HepG2 (cell line): ENCODE measurements around the gene TTC38. TPM values are rescaled to one million over a fixed set of nuclear protein-coding genes. Genes with fewer than 3 reads are reported as not detected.

Experiments
- BCL3 ChIP-seq: sonication (generic); formaldehyde crosslinking; IDR thresholded peaks from 2 replicates; pipeline ENCODE4 v1.5.1; 2020; ENCODE audit warnings: mild to moderate bottlenecking, missing genetic modification reagents, moderate library complexity
- E2F1 ChIP-seq: sonication (generic); formaldehyde crosslinking; IDR thresholded peaks from 2 replicates; pipeline ENCODE4 v1.5.0; 2020; ENCODE audit warnings: missing genetic modification reagents
- GFI1 ChIP-seq: sonication (generic); formaldehyde crosslinking; IDR thresholded peaks from 2 replicates; pipeline ENCODE4 v1.5.0; 2020; ENCODE audit warnings: missing genetic modification reagents, mild to moderate bottlenecking, borderline replicate concordance
- GLMP ChIP-seq: sonication (generic); formaldehyde crosslinking; IDR thresholded peaks from 2 replicates; pipeline ENCODE4 v1.9.0; 2021; ENCODE audit warnings: missing genetic modification reagents, mild to moderate bottlenecking, borderline replicate concordance
- HNRNPH1 ChIP-seq: fragments of 200-400 bp; formaldehyde crosslinking; optimal IDR thresholded peaks from 2 replicates; pipeline ENCODE3; 2017; ENCODE audit warnings: mild to moderate bottlenecking, low read depth, low read length
- HNRNPLL ChIP-seq: fragments of 200-400 bp; formaldehyde crosslinking; IDR thresholded peaks from 2 replicates; pipeline ENCODE4 v1.6.1; 2017; ENCODE audit warnings: mild to moderate bottlenecking, low read depth, low read length; ENCODE audit not compliant: poor library complexity, severe bottlenecking
- NFAT5 ChIP-seq: sonication (generic); formaldehyde crosslinking; IDR thresholded peaks from 2 replicates; pipeline ENCODE4 v1.4.0; 2020; ENCODE audit warnings: missing genetic modification reagents
- PCBP1 ChIP-seq: fragments of 200-400 bp; formaldehyde crosslinking; IDR thresholded peaks from 2 replicates; pipeline ENCODE4 v1.6.1; 2017; ENCODE audit warnings: mild to moderate bottlenecking, low read depth, low read length, borderline replicate concordance
- TCF7L2 ChIP-seq: IDR thresholded peaks from 2 replicates; pipeline ENCODE4 v1.6.1; 2011; ENCODE audit warnings: mild to moderate bottlenecking, low read depth, low read length, moderate library complexity
- TSC22D2 ChIP-seq: sonication (generic); formaldehyde crosslinking; IDR thresholded peaks from 2 replicates; pipeline ENCODE4 v1.5.1; 2020; ENCODE audit warnings: missing genetic modification reagents, mild to moderate bottlenecking, borderline replicate concordance
- ZBTB26 ChIP-seq: IDR thresholded peaks from 2 replicates; pipeline ENCODE4 v1.6.1; 2016; ENCODE audit warnings: missing compliant biosample characterization, missing genetic modification reagents, borderline replicate concordance
- ZBTB34 ChIP-seq: sonication (generic); formaldehyde crosslinking; IDR thresholded peaks from 2 replicates; pipeline ENCODE4 v1.8.0; 2022; ENCODE audit warnings: mild to moderate bottlenecking, missing genetic modification reagents
- ZFP36L1 ChIP-seq: sonication (generic); formaldehyde crosslinking; IDR thresholded peaks from 2 replicates; pipeline ENCODE4 v1.8.0; 2022; ENCODE audit warnings: mild to moderate bottlenecking, missing genetic modification reagents, moderate library complexity
- ZNF615 ChIP-seq: sonication (generic); formaldehyde crosslinking; IDR thresholded peaks from 2 replicates; pipeline ENCODE4 v1.5.0; 2020; ENCODE audit warnings: mild to moderate bottlenecking, missing genetic modification reagents, borderline replicate concordance
- ZNF749 ChIP-seq: sonication (generic); formaldehyde crosslinking; IDR thresholded peaks from 2 replicates; pipeline ENCODE4 v1.8.0; 2022; ENCODE audit warnings: mild to moderate bottlenecking, missing genetic modification reagents, moderate library complexity, borderline replicate concordance
- polyA plus RNA-seq, 8 experiments: library from polyadenylated mRNA; depleted of rRNA in 3 of 8; stranded (reverse) in 7 of 8; unstranded in 1 of 8; fragments of >200 nt; fragmentation: Illumina TruSeq in 4 of 8; extraction: Trizol in 4 of 8; gene quantifications; 2 replicates each; pipeline versions ENCODE4 v1.2.1 to v1.2.3, GENCODE V29; 2011 to 2016; ENCODE audit warnings: low read depth in 4 of 8, missing spikeins in 1 of 8, mixed read lengths in 1 of 8; ENCODE audit not compliant: insufficient read depth in 1 of 8
- total RNA-seq, 5 experiments: library from RNA; depleted of rRNA; stranded (reverse); fragments of >200 nt; fragmentation: Illumina TruSeq; extraction: Trizol; gene quantifications; 2 replicates each; pipeline ENCODE4 v1.2.3, GENCODE V29; 2016; ENCODE audit warnings: low read depth in 1 of 5

The TTC38 gene
- total and polyA plus RNA-seq, 2 of the 13 experiments (the other 11 are each of a cell fraction or from before 2014, with no cell fraction given), result 101 to 105 TPM

GRCh38 chr22:46267431-46268279, at the start of gene TTC38 (continued):
- TF ChIP-seq NFAT5 (CRISPR knock-in tag) (no peak), ZBTB26 (CRISPR knock-in tag) (peak; percentile 55; the same call in 1 of the 2 replicates), HNRNPH1 (no peak), E2F1 (no peak), GLMP (CRISPR knock-in tag) (no peak), HNRNPLL (peak; percentile 88), TSC22D2 (CRISPR knock-in tag) (no peak), GFI1 (CRISPR knock-in tag) (peak; percentile 57; the same call in 1 of the 2 replicates), ZBTB34 (CRISPR knock-in tag) (0 out of 2 replicates have a peak, but pooled peaks have one; percentile 42), BCL3 (CRISPR knock-in tag) (no peak; the same call in 1 of the 2 replicates), PCBP1 (no peak), ZNF615 (CRISPR knock-in tag) (no peak), ZNF749 (peak; percentile 68; the same call in 1 of the 2 replicates), ZFP36L1 (CRISPR knock-in tag) (no peak; the same call in 1 of the 2 replicates), TCF7L2 (no peak)
